Activated CD8-positive, alpha-beta memory T cell treated with anti-CD3 and anti-CD28 coated beads, Interleukin-2, amount 50 U/mL, for 1 hour (primary cell): ENCODE data around the gene CXADR.

Source experiments
- DNase-seq: peaks from one replicate; pipeline ENCODE4 v3.0.0-alpha.2; 2020; ENCODE audit errors: extremely low read depth

Gene CXADR

GRCh38 chr21:17607684-17608083 lies 94.8 kb downstream of the CXADR start:
- no peak for DNase-seq

GRCh38 chr21:17609681-17610080 lies 96.8 kb downstream of the CXADR start:
- no peak for DNase-seq

- no peak for DNase-seq
These were observed 98.1 kb downstream of the CXADR start for GRCh38 chr21:17610911-17611310.

GRCh38 chr21:17611414-17612022 lies 98.7 kb downstream of the CXADR start:
- DNase-seq = peak; percentile 63

- DNase-seq = no peak
These were observed 99.3 kb downstream of the CXADR start for GRCh38 chr21:17612023-17612564.

GRCh38 chr21:17612565-17613241 lies 99.9 kb downstream of the CXADR start, which contains the start of gene BTG3:
TSS of gene BTG3 (minus strand) at chr21:17612901. CDS start at chr21:17609144, 3,757 bp downstream.
- peak; percentile 43 for DNase-seq

- no peak for DNase-seq
These were observed 100.4 kb downstream of the CXADR start for GRCh38 chr21:17613242-17613676.

- no peak for DNase-seq
These were observed 104.0 kb downstream of the CXADR start for GRCh38 chr21:17616831-17617230.

GRCh38 chr21:17622018-17622417 lies 109.2 kb downstream of the CXADR start:
- DNase-seq = no peak

- no peak for DNase-seq
These were observed 118.4 kb downstream of the CXADR start for GRCh38 chr21:17631195-17631594.

- no peak for DNase-seq
These were observed 123.9 kb downstream of the CXADR start for GRCh38 chr21:17636711-17637110.

GRCh38 chr21:17640821-17641220 lies 128.0 kb downstream of the CXADR start:
- DNase-seq = no peak
